A549 (cell line): ENCODE data around the gene OCA2. TPM values are rescaled to one million over a fixed set of nuclear protein-coding genes. Genes with fewer than 3 reads are reported as not detected.

Experiments used
- ATAC-seq, 2 experiments: fragments of 200-7000 bp in 1 of 2; fragments of >200 bp in 1 of 2; cut with Nextera tagmentation in 1 of 2; cut with Tn5 transposase in 1 of 2; 3 replicates each; pipeline versions ENCODE4 v1.8.0 to v1.9.1; 2018 to 2020; ENCODE audit warnings: mild to moderate bottlenecking in 1 of 2, moderate library complexity in 1 of 2
- CTCF ChIA-PET: fragments of 300-600 bp; sonication (Branson Sonifier 250); formaldehyde crosslinking; extraction: SDS; loops from one replicate; lab custom pipeline; 2021; ENCODE audit warnings: antibody characterized with exemption, inconsistent platforms; lab: Yijun Ruan, JAX
- POLR2A ChIA-PET: fragments of 350-600 bp; formaldehyde crosslinking; extraction: SDS; loops from one replicate; lab custom pipeline; 2021; ENCODE audit warnings: antibody characterized with exemption, inconsistent platforms; lab: Yijun Ruan, JAX
- DNase-seq, 2 experiments: peaks; one replicate each; pipeline versions ENCODE4 v3.0.0 to v3.0.0-alpha.2; 2011 to 2016; ENCODE audit warnings: low read depth in 1 of 2, low spot score in 1 of 2
- FAIRE-seq: peaks from 2 replicates; lab custom pipeline; 2011; peaks lifted over from hg19 to GRCh38; lab: Jason Lieb, UNC
- H3K27ac ChIP-seq, 2 experiments: fragments of >200 bp; sonication (Bioruptor Twin); formaldehyde crosslinking; 3 replicates each; pipeline ENCODE4 v1.5.1; 2016 to 2017
- H3K4me1 ChIP-seq: fragments of >200 bp; sonication (Bioruptor Twin); formaldehyde crosslinking; 3 replicates; pipeline ENCODE4 v1.6.1; 2016
- H3K4me2 ChIP-seq: fragments of >200 bp; sonication (Bioruptor Twin); formaldehyde crosslinking; 3 replicates; pipeline ENCODE4 v1.6.1; 2016
- H3K4me3 ChIP-seq: fragments of >200 bp; sonication (Bioruptor Twin); formaldehyde crosslinking; 3 replicates; pipeline ENCODE4 v1.5.1; 2016
- H3K9me3 ChIP-seq: fragments of >200 bp; sonication (Bioruptor Twin); formaldehyde crosslinking; 3 replicates; pipeline ENCODE4 v1.6.1; 2016
- ATOH8 ChIP-seq: fragments of 250-450 bp; sonication (Bioruptor Pico); IDR thresholded peaks from 2 replicates; pipeline ENCODE4 v1.5.0; 2020; ENCODE audit warnings: low read depth, mild to moderate bottlenecking, moderate library complexity
- BHLHE40 ChIP-seq: IDR thresholded peaks from 2 replicates; pipeline ENCODE4 v1.6.1; 2012; ENCODE audit warnings: low read depth, low read length, inconsistent platforms
- CBX8 ChIP-seq: fragments of 200-600 bp; sonication (generic); IDR thresholded peaks from 2 replicates; pipeline ENCODE4 v1.6.1; 2016
- CHD2 ChIP-seq: fragments of 150-350 bp; IDR thresholded peaks from 2 replicates; pipeline ENCODE4 v1.6.1; 2014; ENCODE audit warnings: low read length; ENCODE audit not compliant: partially characterized antibody
- EHF ChIP-seq: fragments of 250-450 bp; sonication (Bioruptor Pico); IDR thresholded peaks from 2 replicates; pipeline ENCODE4 v1.5.0; 2020; ENCODE audit warnings: mild to moderate bottlenecking
- FOSB ChIP-seq: fragments of 250-450 bp; sonication (Bioruptor Pico); IDR thresholded peaks from 2 replicates; pipeline ENCODE4 v1.5.0; 2020; ENCODE audit warnings: mild to moderate bottlenecking, moderate library complexity
- FOSL2 ChIP-seq, 2 experiments: fragments of 450-650 bp in 1 of 2; fragments of >200 bp in 1 of 2; sonication (Bioruptor Twin) in 1 of 2; formaldehyde crosslinking; IDR thresholded peaks; 2 replicates each; pipeline versions ENCODE4 v1.5.0 to v1.6.1; 2016 to 2020; ENCODE audit warnings: mild to moderate bottlenecking in 1 of 2, moderate library complexity in 1 of 2
- FOXS1 ChIP-seq: fragments of 250-450 bp; sonication (Bioruptor Pico); IDR thresholded peaks from 2 replicates; pipeline ENCODE4 v1.5.0; 2020; ENCODE audit warnings: mild to moderate bottlenecking, moderate library complexity
- HMGXB4 ChIP-seq: fragments of 250-450 bp; sonication (Bioruptor Pico); IDR thresholded peaks from 2 replicates; pipeline ENCODE4 v1.5.0; 2021; ENCODE audit warnings: mild to moderate bottlenecking, moderate library complexity, borderline replicate concordance
- JUNB ChIP-seq: fragments of >200 bp; sonication (Bioruptor Twin); formaldehyde crosslinking; IDR thresholded peaks from 2 replicates; pipeline ENCODE4 v1.6.1; 2016
- KDM5A ChIP-seq: fragments of 200-600 bp; sonication (generic); IDR thresholded peaks from 2 replicates; pipeline ENCODE4 v1.6.1; 2016; ENCODE audit warnings: antibody characterized with exemption, mild to moderate bottlenecking
- MAX ChIP-seq: IDR thresholded peaks from 2 replicates; pipeline ENCODE4 v1.6.1; 2012
- MAZ ChIP-seq: fragments of 150-350 bp; IDR thresholded peaks from 2 replicates; pipeline ENCODE4 v1.6.1; 2014; ENCODE audit warnings: antibody characterized with exemption, low read depth, low read length, borderline replicate concordance
- NFE2L2 ChIP-seq: fragments of 150-350 bp; conservative IDR thresholded peaks from 2 replicates; pipeline ENCODE4 v1.6.1; 2014; ENCODE audit warnings: low read length
- NPAS2 ChIP-seq: fragments of 250-450 bp; sonication (Bioruptor Pico); IDR thresholded peaks from 2 replicates; pipeline ENCODE4 v1.8.0; 2022; ENCODE audit warnings: mild to moderate bottlenecking, moderate library complexity, borderline replicate concordance
- NR3C1 ChIP-seq: fragments of >200 bp; sonication (Bioruptor Twin); formaldehyde crosslinking; IDR thresholded peaks from 3 replicates; pipeline ENCODE4 v1.6.1; 2017
- RARB ChIP-seq: fragments of 250-450 bp; sonication (Bioruptor Pico); IDR thresholded peaks from 2 replicates; pipeline ENCODE4 v1.8.0; 2021; ENCODE audit warnings: mild to moderate bottlenecking, moderate library complexity
- RCOR1 ChIP-seq: fragments of 150-350 bp; IDR thresholded peaks from 2 replicates; pipeline ENCODE4 v1.6.1; 2014; ENCODE audit warnings: antibody characterized with exemption, low read length, low read depth
- SREBF2 ChIP-seq: fragments of 450-650 bp; IDR thresholded peaks from 2 replicates; pipeline ENCODE4 v1.6.1; 2014; ENCODE audit warnings: mild to moderate bottlenecking, moderate library complexity
- TP53 ChIP-seq: fragments of 250-450 bp; sonication (Bioruptor Pico); IDR thresholded peaks from 2 replicates; pipeline ENCODE4 v1.5.0; 2021; ENCODE audit warnings: mild to moderate bottlenecking, moderate library complexity
- ZFP36 ChIP-seq: fragments of 450-650 bp; IDR thresholded peaks from 2 replicates; pipeline ENCODE4 v1.6.1; 2014; ENCODE audit warnings: borderline replicate concordance; ENCODE audit not compliant: partially characterized antibody
- ZNF302 ChIP-seq: fragments of 250-450 bp; sonication (Bioruptor Pico); IDR thresholded peaks from 2 replicates; pipeline ENCODE4 v1.9.0; 2021; ENCODE audit warnings: inconsistent platforms, mild to moderate bottlenecking, moderate library complexity
- ZSCAN20 ChIP-seq: fragments of 250-450 bp; sonication (Bioruptor Pico); IDR thresholded peaks from 2 replicates; pipeline ENCODE4 v1.8.0; 2022; ENCODE audit warnings: mild to moderate bottlenecking, moderate library complexity
- WGBS: methylation state at CpG from one replicate; pipeline ENCODE4 v1.1.6; 2017; ENCODE audit errors: missing lambda C conversion rate; 5-methylcytosine and 5-hydroxymethylcytosine counted together
- polyA plus RNA-seq, 4 experiments: library from polyadenylated mRNA; depleted of rRNA in 3 of 4; stranded (reverse); fragments of >200 nt; fragmentation: RNase III in 1 of 4; extraction: RNeasy Plus Mini Kit Qiagen cat#74134 plus additional on column Dnase treatment in 1 of 4; gene quantifications; 2 replicates in 3 of 4; 3 replicates in 1 of 4; pipeline ENCODE4 v1.2.3, GENCODE V29; 2011 to 2017

Gene OCA2
- polyA plus RNA-seq, 2 of the 4 experiments (the other 2 are of a cell fraction) = 0.17 to 0.25 TPM

- 38% methylated on average over 6 of the region's 6 CpGs for WGBS
- DNase-seq = no peak
- no peak for FAIRE-seq
- H3K9me3 ChIP-seq = no peaks in the 10 kb centered on the region
- no peak overlapping the region for H3K4me2 ChIP-seq
- no peak for ATAC-seq
- no peaks in the 10 kb centered on the region for H3K4me1 ChIP-seq
- ChIA-PET CTCF (interaction anchor here (1.1 kb wide), 1 partner anchor 55 kb away, joined by 4 read pairs; no protein-coding TSS in a partner anchor), POLR2A (no interaction called here)
- H3K27ac ChIP-seq = no peak overlapping the region
- no peak for TF ChIP-seq JUNB
- no peak for TF ChIP-seq RARB (CRISPR knock-in tag)
- no peak for TF ChIP-seq NR3C1
- no peak for TF ChIP-seq FOSL2 (IDR thresholded peaks at IDR 0.05)
- TF ChIP-seq FOSL2 (CRISPR knock-in tag; IDR thresholded peaks at IDR 0.05) = no peak
- no peak for TF ChIP-seq FOXS1
- TF ChIP-seq KDM5A = no peak
- no peak for TF ChIP-seq ATOH8 (CRISPR knock-in tag)
- no peak for TF ChIP-seq HMGXB4 (CRISPR knock-in tag)
- TF ChIP-seq ZSCAN20 (CRISPR knock-in tag) = no peak
- TF ChIP-seq CHD2 = no peak
- no peak for TF ChIP-seq CBX8
- TF ChIP-seq NPAS2 (CRISPR knock-in tag) = no peak
- TF ChIP-seq ZFP36 = no peak
- TF ChIP-seq MAZ = no peak
- TF ChIP-seq SREBF2 = no peak
- TF ChIP-seq NFE2L2 = no peak
- TF ChIP-seq TP53 = no peak
- no peak for TF ChIP-seq MAX
- no peak overlapping the region for H3K4me3 ChIP-seq
These were observed 133.6 kb downstream of the OCA2 start for GRCh38 chr15:27965546-27965945.

- ChIA-PET CTCF (interaction anchor here (0.8 kb wide), 1 partner anchor 16 kb away, joined by 4 read pairs; no protein-coding TSS in a partner anchor), POLR2A (no interaction called here)
- TF ChIP-seq RCOR1 = no peak
- no peak for TF ChIP-seq TP53
- no peak for TF ChIP-seq ZNF302 (CRISPR knock-in tag)
- no peak for TF ChIP-seq ZFP36
- TF ChIP-seq FOSB (CRISPR knock-in tag) = no peak
- Histone ChIP-seq H3K4me1 (no peaks in the 10 kb centered on the region), H3K9me3 (no peaks in the 10 kb centered on the region), H3K4me3 (no peak overlapping the region), H3K27ac (no peak overlapping the region), H3K4me2 (no peak overlapping the region)
- ATAC-seq (no peak), FAIRE-seq (no peak), DNase-seq (no peak)
- WGBS = 4% methylated on average over 1 of the region's 1 CpG
These were observed 137.3 kb downstream of the OCA2 start for GRCh38 chr15:27961801-27962200.

GRCh38 chr15:27958911-27959578 is 140.1 kb downstream of the OCA2 start:
- TF ChIP-seq TP53 (no peak), BHLHE40 (no peak), EHF (CRISPR knock-in tag) (no peak)
- 15% methylated on average over 10 of the region's 10 CpGs for WGBS
- ATAC-seq (peak; percentile 46 to 48; a peak in 3 of 6 replicates), FAIRE-seq (no peak), DNase-seq (no peak)
- Histone ChIP-seq H3K4me1 (no peaks in the 10 kb centered on the region), H3K27ac (no peak overlapping the region), H3K4me3 (no peak overlapping the region), H3K9me3 (no peaks in the 10 kb centered on the region), H3K4me2 (no peak overlapping the region)
- ChIA-PET POLR2A (no interaction called here), CTCF (interaction anchor here (1.6 kb wide), 1 partner anchor 17 kb away, joined by 3 read pairs; no protein-coding TSS in a partner anchor)
